ENCODE data around the gene RPTOR. TPM values are rescaled to one million over a fixed set of nuclear protein-coding genes. Genes with fewer than 3 reads are reported as not detected.
A peak's percentile ranks its signal among the peaks of the same experiment; 100 is the strongest.

RPTOR gene
- total RNA-seq, 3 donors from 2014 or later (not counting 1 experiment from before 2014, with no cell fraction given): 49.2 to 63.6 (median 55.4) TPM

DNA sequence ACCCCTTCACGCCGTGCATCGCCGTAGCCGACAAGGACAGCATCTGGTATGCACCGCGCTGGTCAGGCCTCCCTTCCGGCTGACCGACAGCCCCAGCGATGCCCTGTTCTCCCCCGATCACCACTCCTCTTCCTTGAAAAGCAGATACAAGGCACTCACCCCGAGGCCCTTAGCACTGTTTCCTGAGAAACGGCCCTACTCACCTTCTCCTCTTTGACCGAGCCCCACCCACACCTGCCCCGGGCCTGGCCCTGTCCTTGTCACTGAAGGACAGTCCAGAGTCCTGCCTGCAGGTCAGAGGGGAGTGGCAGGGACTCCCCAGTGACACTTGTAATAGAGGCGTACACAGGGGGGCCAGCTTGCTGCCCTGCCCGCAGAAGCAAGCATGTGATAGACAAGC, 401.1 kb downstream of the RPTOR start:
- Mint-ChIP-seq H3K27me3 (ENCODE audit: low read depth in 2 of 2) (no peaks in the 10 kb centered on the region), H3K4me3 (no peak overlapping the region), H3K27ac (peak overlapping the region in 1 of 2 donors; percentile 11), H3K9me3 (no peaks in the 10 kb centered on the region), H3K36me3 (peaks cover 10% of the 10 kb centered on the region), H3K4me1 (peaks cover 10% of the 10 kb centered on the region in 2 donors)
- ATAC-seq (no peak), DNase-seq (no peak)
- WGBS (ENCODE audit: insufficient coverage): 95% methylated on average over 17 of the region's 17 CpGs
- Histone ChIP-seq H3K36me3 (ENCODE audit: control insufficient read depth, insufficient read depth, low read length) (peaks cover 22% of the 10 kb centered on the region), H3K9me3 (ENCODE audit: control insufficient read depth, insufficient read depth, low read length) (no peaks in the 10 kb centered on the region), H3K27ac (ENCODE audit: low read length) (no peak overlapping the region), H3K27me3 (ENCODE audit: control insufficient read depth, insufficient read depth, low read length) (no peaks in the 10 kb centered on the region), H3K4me1 (ENCODE audit: control insufficient read depth, insufficient read depth, low read length) (peaks cover 15% of the 10 kb centered on the region), H3K4me3 (ENCODE audit: low read length) (no peak overlapping the region)
- intact Hi-C loops (cut with micrococcal nuclease): no loop called here
- TF ChIP-seq, protein P1, sequence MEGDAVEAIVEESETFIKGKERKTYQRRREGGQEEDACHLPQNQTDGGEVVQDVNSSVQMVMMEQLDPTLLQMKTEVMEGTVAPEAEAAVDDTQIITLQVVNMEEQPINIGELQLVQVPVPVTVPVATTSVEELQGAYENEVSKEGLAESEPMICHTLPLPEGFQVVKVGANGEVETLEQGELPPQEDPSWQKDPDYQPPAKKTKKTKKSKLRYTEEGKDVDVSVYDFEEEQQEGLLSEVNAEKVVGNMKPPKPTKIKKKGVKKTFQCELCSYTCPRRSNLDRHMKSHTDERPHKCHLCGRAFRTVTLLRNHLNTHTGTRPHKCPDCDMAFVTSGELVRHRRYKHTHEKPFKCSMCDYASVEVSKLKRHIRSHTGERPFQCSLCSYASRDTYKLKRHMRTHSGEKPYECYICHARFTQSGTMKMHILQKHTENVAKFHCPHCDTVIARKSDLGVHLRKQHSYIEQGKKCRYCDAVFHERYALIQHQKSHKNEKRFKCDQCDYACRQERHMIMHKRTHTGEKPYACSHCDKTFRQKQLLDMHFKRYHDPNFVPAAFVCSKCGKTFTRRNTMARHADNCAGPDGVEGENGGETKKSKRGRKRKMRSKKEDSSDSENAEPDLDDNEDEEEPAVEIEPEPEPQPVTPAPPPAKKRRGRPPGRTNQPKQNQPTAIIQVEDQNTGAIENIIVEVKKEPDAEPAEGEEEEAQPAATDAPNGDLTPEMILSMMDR (IDR thresholded peaks at IDR 0.05): no peak

DNA sequence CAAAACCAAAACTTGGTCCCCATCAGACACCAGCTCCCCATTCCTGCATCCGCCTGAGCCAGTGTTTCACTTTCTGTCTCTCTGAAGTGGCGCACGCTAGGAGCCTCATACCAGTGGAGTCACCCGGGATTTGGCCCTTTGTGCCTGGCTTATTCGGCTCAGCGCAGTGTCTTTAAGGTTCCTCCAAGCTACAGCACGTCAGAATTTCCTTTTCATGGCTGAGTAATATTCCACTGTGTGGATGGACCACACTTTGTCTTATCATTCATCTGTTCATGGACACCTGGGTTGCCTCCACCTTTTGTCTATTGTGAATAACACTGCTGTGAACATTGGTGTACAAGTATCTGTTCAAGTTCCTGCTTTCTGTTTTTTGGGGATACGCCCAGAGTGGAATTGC, 401.8 kb downstream of the RPTOR start:
- Histone ChIP-seq H3K36me3 (ENCODE audit: control insufficient read depth, insufficient read depth, low read length) (peaks cover 26% of the 10 kb centered on the region), H3K27ac (ENCODE audit: low read length) (no peak overlapping the region), H3K4me1 (ENCODE audit: control insufficient read depth, insufficient read depth, low read length) (peaks cover 18% of the 10 kb centered on the region), H3K9me3 (ENCODE audit: control insufficient read depth, insufficient read depth, low read length) (no peaks in the 10 kb centered on the region), H3K27me3 (ENCODE audit: control insufficient read depth, insufficient read depth, low read length) (no peaks in the 10 kb centered on the region), H3K4me3 (ENCODE audit: low read length) (no peak overlapping the region)
- Mint-ChIP-seq H3K27ac (peak overlapping the region in 1 of 2 donors; percentile 38), H3K27me3 (ENCODE audit: low read depth in 2 of 2) (no peaks in the 10 kb centered on the region), H3K4me1 (peaks cover 10% of the 10 kb centered on the region in 2 donors), H3K4me3 (no peak overlapping the region), H3K9me3 (no peaks in the 10 kb centered on the region), H3K36me3 (peaks cover 10% of the 10 kb centered on the region)
- WGBS (ENCODE audit: insufficient coverage): 96% methylated on average over 8 of the region's 8 CpGs
- ATAC-seq (no peak), DNase-seq (no peak)
- intact Hi-C loops (cut with micrococcal nuclease): no loop called here
- TF ChIP-seq, protein P1 (IDR thresholded peaks at IDR 0.05): no peak

DNA sequence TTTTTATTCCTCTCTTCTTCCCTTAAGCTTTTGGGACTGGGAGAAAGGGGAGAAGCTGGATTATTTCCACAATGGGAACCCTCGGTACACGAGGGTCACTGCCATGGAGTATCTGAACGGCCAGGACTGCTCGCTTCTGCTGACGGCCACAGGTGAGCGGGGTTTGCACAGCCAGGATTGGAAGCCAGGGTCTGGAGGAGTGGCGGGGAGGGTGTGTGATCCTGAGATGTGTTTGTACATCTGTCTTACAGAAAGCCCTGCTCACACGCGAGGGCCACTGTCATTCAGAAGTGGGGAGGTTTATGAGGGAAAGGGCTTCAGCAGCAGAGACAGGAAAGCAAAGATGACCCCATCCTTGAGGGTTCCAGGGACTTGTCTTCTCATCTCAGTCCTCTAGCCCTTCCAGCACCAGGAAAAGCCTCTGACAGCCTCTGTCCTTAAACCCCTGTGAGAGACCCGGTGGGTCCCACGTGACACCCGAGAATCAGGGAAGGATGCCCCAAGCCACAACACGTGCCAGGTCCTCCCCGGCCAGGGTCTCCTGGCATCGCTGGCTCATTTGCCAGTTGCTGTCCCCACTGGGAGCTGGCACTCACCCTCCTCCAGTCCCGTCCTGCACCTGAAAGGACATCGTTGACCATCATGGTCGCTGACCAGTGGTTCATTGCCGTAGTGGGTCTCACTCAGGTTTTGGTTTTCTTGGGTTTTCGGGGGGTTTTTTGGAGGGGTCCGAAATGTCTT, 402.7 kb downstream of the RPTOR start:
- H3K4me3 Mint-ChIP-seq: no peak overlapping the region

More for the DNA sequence above, 402.7 kb downstream of the RPTOR start:
- Mint-ChIP-seq H3K27me3 (ENCODE audit: low read depth in 2 of 2) (no peaks in the 10 kb centered on the region), H3K27ac (peak overlapping the region in 1 of 2 donors; percentile 38), H3K36me3 (peaks cover 10% of the 10 kb centered on the region), H3K4me1 (peaks cover 10% of the 10 kb centered on the region in 2 donors), H3K9me3 (no peaks in the 10 kb centered on the region)
- Histone ChIP-seq H3K4me3 (ENCODE audit: low read length) (no peak overlapping the region), H3K27me3 (ENCODE audit: control insufficient read depth, insufficient read depth, low read length) (no peaks in the 10 kb centered on the region), H3K4me1 (ENCODE audit: control insufficient read depth, insufficient read depth, low read length) (peaks cover 27% of the 10 kb centered on the region), H3K9me3 (ENCODE audit: control insufficient read depth, insufficient read depth, low read length) (no peaks in the 10 kb centered on the region), H3K36me3 (ENCODE audit: control insufficient read depth, insufficient read depth, low read length) (peaks cover 33% of the 10 kb centered on the region), H3K27ac (ENCODE audit: low read length) (no peak overlapping the region)
- 90% methylated on average over 21 of the region's 21 CpGs for WGBS (ENCODE audit: insufficient coverage)
- intact Hi-C loops (cut with micrococcal nuclease): no loop called here
- DNase-seq (no peak), ATAC-seq (no peak)
- TF ChIP-seq, protein P1 (IDR thresholded peaks at IDR 0.05): no peak
